HCT116 (cell line): ENCODE data around the gene TGDS. TPM values are rescaled to one million over a fixed set of nuclear protein-coding genes. Genes with fewer than 3 reads are reported as not detected.

Experiments
- ATAC-seq: fragments of 200-7000 bp; cut with Tn5 transposase; 2 replicates; pipeline ENCODE4 v1.9.1; 2020; ENCODE audit warnings: mild to moderate bottlenecking, moderate library complexity
- BruUV-seq: library from RNA; stranded (reverse); fragments of 400-500 nt; replicated peaks from 2 replicates; lab custom pipeline; 2021; lab: Mats Ljungman, UMichigan
- CTCF ChIA-PET: fragments of 300-600 bp; sonication (Branson Sonifier 250); formaldehyde crosslinking; loops from one replicate; lab custom pipeline; 2021; ENCODE audit warnings: antibody characterized with exemption; lab: Charles Lee
- POLR2A ChIA-PET: fragments of 300-600, 350-600 bp; sonication (Branson Sonifier 250); formaldehyde crosslinking; loops from one replicate; lab custom pipeline; 2021; ENCODE audit warnings: antibody characterized with exemption; lab: Charles Lee
- RAD21 ChIA-PET, 2 experiments: fragments of 300-600 bp; sonication (Branson Sonifier 250); formaldehyde crosslinking; loops; one replicate each; lab custom pipeline; 2023; ENCODE audit warnings: low total read pairs in 2 of 2; ENCODE audit not compliant: uncharacterized antibody in 2 of 2, unreplicated experiment in 2 of 2, low non-redundant PET in 1 of 2; lab: Charles Lee
- DNase-seq: peaks from one replicate; pipeline ENCODE4 v3.0.0-alpha.2; 2010; ENCODE audit warnings: low read depth, low spot score
- H2AFZ ChIP-seq: fragments of 200-600 bp; shearing (Covaris generic), sonication (generic); 2 replicates; pipeline ENCODE4 v1.6.1; 2017; ENCODE audit warnings: low read depth, mixed run types, mixed read lengths, antibody characterized with exemption, low read length; ENCODE audit not compliant: poor library complexity, severe bottlenecking
- H3K27ac ChIP-seq: 2 replicates; pipeline ENCODE4 v1.5.1; 2012; ENCODE audit warnings: low read depth, low read length
- H3K27me3 ChIP-seq: fragments of 200-600 bp; sonication (generic); 2 replicates; pipeline ENCODE4 v1.6.1; 2016; ENCODE audit warnings: mixed run types, low read length, mixed read lengths; ENCODE audit not compliant: insufficient read depth
- H3K36me3 ChIP-seq, 2 experiments: fragments of 200-500 bp in 1 of 2; fragments of 200-600 bp in 1 of 2; sonication (Bioruptor generic) in 1 of 2; sonication (generic) in 1 of 2; 2 replicates each; pipeline versions ENCODE4 v1.5.1 to v1.6.1; 2014 to 2016; ENCODE audit warnings: low read length in 2 of 2, inconsistent platforms in 1 of 2, mixed read lengths in 1 of 2, mixed run types in 1 of 2; ENCODE audit not compliant: insufficient read depth in 2 of 2, control insufficient read depth in 1 of 2
- H3K4me1 ChIP-seq, 2 experiments: fragments of 200-600 bp in 1 of 2; sonication (generic) in 1 of 2; 2 replicates each; pipeline versions ENCODE4 v1.5.1 to v1.6.1; 2012 to 2017; ENCODE audit warnings: low read length in 2 of 2, inconsistent platforms in 1 of 2, mild to moderate bottlenecking in 1 of 2, mixed read lengths in 1 of 2, mixed run types in 1 of 2, moderate library complexity in 1 of 2; ENCODE audit not compliant: insufficient read depth in 2 of 2, control insufficient read depth in 1 of 2
- H3K4me2 ChIP-seq: fragments of 200-600 bp; sonication (generic); 2 replicates; pipeline ENCODE4 v1.6.1; 2017; ENCODE audit warnings: mixed run types, low read length, mixed read lengths
- H3K4me3 ChIP-seq, 2 experiments: fragments of 200-600 bp in 1 of 2; sonication (generic) in 1 of 2; replicated peaks in 1 of 2; 2 replicates each; pipeline ENCODE4 v1.5.1; 2011 to 2016; ENCODE audit warnings: low read length in 2 of 2, control low read depth in 1 of 2, low read depth in 1 of 2, mild to moderate bottlenecking in 1 of 2, mixed read lengths in 1 of 2, mixed run types in 1 of 2
- H3K79me2 ChIP-seq: fragments of 200-600 bp; sonication (generic); 2 replicates; pipeline ENCODE4 v1.6.1; 2017; ENCODE audit warnings: mild to moderate bottlenecking, mixed run types, low read length, moderate library complexity, mixed read lengths; ENCODE audit not compliant: insufficient read depth
- H3K9ac ChIP-seq: fragments of 200-600 bp; sonication (generic); 2 replicates; pipeline ENCODE4 v1.6.1; 2016; ENCODE audit warnings: low read length, mixed read lengths
- H3K9me2 ChIP-seq: fragments of 200-600 bp; sonication (generic), shearing (Covaris generic); 2 replicates; pipeline ENCODE4 v1.6.1; 2017; ENCODE audit warnings: mixed run types, mild to moderate bottlenecking, moderate library complexity; ENCODE audit not compliant: insufficient read depth
- H3K9me3 ChIP-seq, 2 experiments: fragments of 200-500 bp in 1 of 2; fragments of 200-600 bp in 1 of 2; sonication (Bioruptor generic) in 1 of 2; sonication (generic) in 1 of 2; 2 replicates each; pipeline ENCODE4 v1.6.1; 2014 to 2017; ENCODE audit warnings: low read length in 2 of 2, mixed read lengths in 2 of 2, inconsistent platforms in 1 of 2, low read depth in 1 of 2, mild to moderate bottlenecking in 1 of 2, mixed run types in 1 of 2, moderate library complexity in 1 of 2; ENCODE audit not compliant: control insufficient read depth in 1 of 2, insufficient read depth in 1 of 2
- H4K20me1 ChIP-seq: fragments of 200-600 bp; sonication (generic), shearing (Covaris generic); 2 replicates; pipeline ENCODE4 v1.6.1; 2017; ENCODE audit warnings: mixed run types, mild to moderate bottlenecking, moderate library complexity; ENCODE audit not compliant: insufficient read depth
- CEBPB ChIP-seq: IDR thresholded peaks from 2 replicates; pipeline ENCODE4 v1.6.1; 2012; ENCODE audit warnings: low read depth
- CTCF ChIP-seq, 3 experiments: fragments of 200-600 bp in 1 of 3; sonication (generic) in 1 of 3; IDR thresholded peaks in 2 of 3; conservative IDR thresholded peaks in 1 of 3; 2 replicates each; pipeline ENCODE4 v1.5.1; 2012 to 2017; ENCODE audit warnings: low read depth in 2 of 3, low read length in 2 of 3, antibody characterized with exemption in 1 of 3, borderline replicate concordance in 1 of 3, control low read depth in 1 of 3, mild to moderate bottlenecking in 1 of 3, mixed read lengths in 1 of 3, mixed run types in 1 of 3, moderate library complexity in 1 of 3; ENCODE audit not compliant: insufficient read depth in 1 of 3
- ELF1 ChIP-seq: IDR thresholded peaks from 2 replicates; pipeline ENCODE4 v1.6.1; 2012; ENCODE audit warnings: low read depth, borderline replicate concordance
- EZH2phosphoT487 ChIP-seq: fragments of 200-600 bp; IDR thresholded peaks from 2 replicates; pipeline ENCODE4 v1.6.1; 2018; ENCODE audit warnings: antibody characterized with exemption, borderline replicate concordance
- FOSL1 ChIP-seq: IDR thresholded peaks from 2 replicates; pipeline ENCODE4 v1.6.1; 2012; ENCODE audit warnings: low read depth
- MAX ChIP-seq: IDR thresholded peaks from 2 replicates; pipeline ENCODE4 v1.6.1; 2012
- POLR2A ChIP-seq: IDR thresholded peaks from 2 replicates; pipeline ENCODE4 v1.7.0; 2011; ENCODE audit warnings: borderline replicate concordance; ENCODE audit not compliant: insufficient read depth, insufficient read length; ENCODE audit errors: extremely low read depth
- RAD21 ChIP-seq: IDR thresholded peaks from 2 replicates; pipeline ENCODE4 v1.6.1; 2012; ENCODE audit warnings: low read depth, mild to moderate bottlenecking
- TCF7L2 ChIP-seq: IDR thresholded peaks from 2 replicates; pipeline ENCODE4 v1.7.0; 2011; ENCODE audit warnings: borderline replicate concordance, inconsistent platforms; ENCODE audit not compliant: insufficient read depth, insufficient read length; ENCODE audit errors: extremely low read depth
- intact Hi-C: fragments of 100-400 bp; cut with micrococcal nuclease; formaldehyde crosslinking; loops from 2 replicates; pipeline ENCODE4 v1.10.0; 2022
- total RNA-seq: library from RNA; stranded (reverse); gene quantifications from one replicate; pipeline ENCODE4 v1.2.1, GENCODE V29; 2021; ENCODE audit not compliant: unreplicated experiment

Gene TGDS
- total RNA-seq, 1 experiment from 2014 or later = 16.9 TPM

- Histone ChIP-seq H4K20me1 (no peaks in the 10 kb centered on the region), H3K36me3 (peaks cover 16 to 22% of the 10 kb centered on the region in 2 experiments), H3K79me2 (peaks cover 56% of the 10 kb centered on the region), H3K4me2 (peak overlapping the region; percentile 85), H3K4me3 (peak overlapping the region; percentile 84 to 94), H3K4me1 (peaks cover 10 to 19% of the 10 kb centered on the region in 2 experiments), H3K27ac (peak overlapping the region; percentile 56), H3K9ac (peak overlapping the region; percentile 90), H3K9me3 (no peaks in the 10 kb centered on the region), H2AFZ (peak overlapping the region; percentile 30), H3K9me2 (no peaks in the 10 kb centered on the region), H3K27me3 (no peaks in the 10 kb centered on the region)
- RAD21 ChIA-PET = no interaction called here
- CTCF ChIA-PET = interaction anchor here (0.8 to 1.2 kb wide), 3 partner anchors 17 to 1066 kb away, joined by 3 to 5 read pairs (median 4); no protein-coding TSS in a partner anchor
- no peak for DNase-seq
- BruUV-seq = TSS peak; percentile 60
- intact Hi-C loops = loop anchor here (2.0 kb wide), 1 partner anchor 46 kb away; no protein-coding TSS in a partner anchor
- ATAC-seq = peak; percentile 57
- POLR2A ChIA-PET = interaction anchor here (0.7 to 1.5 kb wide), 4 partner anchors 9 to 28 kb away, joined by 3 to 7 read pairs (median 5); no protein-coding TSS in a partner anchor
- TF ChIP-seq ELF1 (no peak), MAX (no peak), POLR2A (no peak), RAD21 (no peak), EZH2phosphoT487 (no peak), CEBPB (no peak), CTCF (IDR thresholded peaks at IDR 0.05 in 2 of 3, conservative IDR thresholded peaks at IDR 0.05 in 1 of 3; ENCODE audit: borderline replicate concordance in 1 of 3, insufficient read depth in 1 of 3, low read depth in 2 of 3, low read length in 2 of 3) (no peak), TCF7L2 (no peak), FOSL1 (no peak)
Measured at GRCh38 chr13:94595001-94595949, 677 bp downstream of the TGDS start.
